Neural cell (in vitro differentiated cells): ENCODE results near the gene EMID1.

Source experiments
- CTCF ChIP-seq: fragments of 450-650 bp; IDR thresholded peaks from 2 replicates; pipeline ENCODE4 v1.5.1; 2014; ENCODE audit warnings: antibody characterized with exemption, mild to moderate bottlenecking, moderate library complexity; ENCODE audit not compliant: poor library complexity, severe bottlenecking
- EZH2 ChIP-seq: fragments of 200-600, 300-800 bp; shearing (Covaris generic), sonication (generic); IDR thresholded peaks from 2 replicates; pipeline ENCODE4 v1.6.1; 2014; ENCODE audit warnings: antibody characterized with exemption, low read length, borderline replicate concordance, mild to moderate bottlenecking; ENCODE audit not compliant: insufficient read depth, poor library complexity, severe bottlenecking
- REST ChIP-seq: IDR thresholded peaks from 2 replicates; pipeline ENCODE4 v1.6.1; 2012; ENCODE audit warnings: borderline replicate concordance

GRCh38 chr22:29175312-29175835 lies 30.3 kb upstream of the EMID1 start:
- TF ChIP-seq CTCF (no peak), REST (no peak), EZH2 (no peak)
